H9 (cell line): ENCODE measurements around the gene GATD1. TPM values are rescaled to one million over a fixed set of nuclear protein-coding genes. Genes with fewer than 3 reads are reported as not detected.

ENCODE experiments used
- DNase-seq: peaks from one replicate; pipeline ENCODE4 v3.0.0-alpha.2; 2017
- H2AFZ ChIP-seq: one replicate; pipeline ENCODE4 v1.6.1; 2013; ENCODE audit warnings: mild to moderate bottlenecking, low read length, control low read depth, moderate library complexity
- H2AK5ac ChIP-seq: 2 replicates; pipeline ENCODE4 v1.6.1; 2013; ENCODE audit warnings: low read length, control low read depth, mixed read lengths; ENCODE audit not compliant: insufficient read length
- H2BK120ac ChIP-seq: one replicate; pipeline ENCODE4 v1.6.1; 2013; ENCODE audit warnings: low read depth, mild to moderate bottlenecking, low read length, control low read depth, inconsistent platforms; ENCODE audit not compliant: poor library complexity, severe bottlenecking
- H2BK12ac ChIP-seq: 2 replicates; pipeline ENCODE4 v1.6.1; 2013; ENCODE audit warnings: low read length, control low read depth, mixed read lengths, low read depth; ENCODE audit not compliant: insufficient read length
- H2BK15ac ChIP-seq: 2 replicates; pipeline ENCODE4 v1.6.1; 2013; ENCODE audit warnings: low read depth, low read length, control low read depth
- H2BK20ac ChIP-seq: one replicate; pipeline ENCODE4 v1.6.1; 2013; ENCODE audit warnings: low read depth, mild to moderate bottlenecking, low read length, control low read depth, inconsistent platforms; ENCODE audit not compliant: poor library complexity, severe bottlenecking
- H2BK5ac ChIP-seq: 2 replicates; pipeline ENCODE4 v1.6.1; 2013; ENCODE audit warnings: low read length, control low read depth, mixed read lengths; ENCODE audit not compliant: insufficient read length
- H3K14ac ChIP-seq: 2 replicates; pipeline ENCODE4 v1.6.1; 2013; ENCODE audit warnings: low read length, control low read depth; ENCODE audit not compliant: insufficient read depth
- H3K18ac ChIP-seq: 2 replicates; pipeline ENCODE4 v1.6.1; 2013; ENCODE audit warnings: low read depth, mild to moderate bottlenecking, mixed read lengths, low read length, control low read depth; ENCODE audit not compliant: insufficient read length
- H3K23ac ChIP-seq: 2 replicates; pipeline ENCODE4 v1.6.1; 2013; ENCODE audit warnings: low read length, control low read depth, mixed read lengths, low read depth; ENCODE audit not compliant: insufficient read length
- H3K23me2 ChIP-seq: 2 replicates; pipeline ENCODE4 v1.6.1; 2013; ENCODE audit warnings: low read depth, mild to moderate bottlenecking, mixed read lengths, low read length, control low read depth; ENCODE audit not compliant: insufficient read length, poor library complexity, severe bottlenecking
- H3K27ac ChIP-seq: 2 replicates; pipeline ENCODE4 v1.5.1; 2013; ENCODE audit warnings: low read length, control low read depth, mixed read lengths, low read depth; ENCODE audit not compliant: insufficient read length
- H3K27me3 ChIP-seq: 2 replicates; pipeline ENCODE4 v1.6.1; 2013; ENCODE audit warnings: low read length, control low read depth, inconsistent platforms; ENCODE audit not compliant: insufficient read depth
- H3K4ac ChIP-seq: 2 replicates; pipeline ENCODE4 v1.6.1; 2013; ENCODE audit warnings: low read depth, mild to moderate bottlenecking, control low read depth, inconsistent platforms, low read length, moderate library complexity
- H3K4me1 ChIP-seq: 2 replicates; pipeline ENCODE4 v1.6.1; 2013; ENCODE audit warnings: low read length, control low read depth, inconsistent platforms; ENCODE audit not compliant: insufficient read depth
- H3K4me2 ChIP-seq: 2 replicates; pipeline ENCODE4 v1.6.1; 2013; ENCODE audit warnings: low read length, control low read depth, mixed read lengths; ENCODE audit not compliant: insufficient read length, insufficient read depth
- H3K56ac ChIP-seq: 2 replicates; pipeline ENCODE4 v1.6.1; 2013; ENCODE audit warnings: low read depth, mild to moderate bottlenecking, mixed read lengths, low read length, control low read depth; ENCODE audit not compliant: insufficient read length
- H3K79me1 ChIP-seq: 2 replicates; pipeline ENCODE4 v1.6.1; 2013; ENCODE audit warnings: low read depth, mild to moderate bottlenecking, moderate library complexity, low read length, control low read depth, inconsistent platforms; ENCODE audit not compliant: insufficient read depth, poor library complexity, severe bottlenecking
- H3K79me2 ChIP-seq: 2 replicates; pipeline ENCODE4 v1.6.1; 2013; ENCODE audit warnings: low read length, control low read depth, inconsistent platforms; ENCODE audit not compliant: insufficient read depth
- H3K9ac ChIP-seq: 2 replicates; pipeline ENCODE4 v1.6.1; 2013; ENCODE audit warnings: low read length, control low read depth, mixed read lengths; ENCODE audit not compliant: insufficient read length; ENCODE audit errors: extremely low read depth
- H3K9me3 ChIP-seq: one replicate; pipeline ENCODE4 v1.6.1; 2013; ENCODE audit warnings: low read depth, low read length, inconsistent platforms; ENCODE audit not compliant: control insufficient read depth
- H3T11ph ChIP-seq: one replicate; pipeline ENCODE4 v1.6.1; 2013; ENCODE audit warnings: mild to moderate bottlenecking, low read length, control low read depth, inconsistent platforms
- H4K20me1 ChIP-seq: one replicate; pipeline ENCODE4 v1.6.1; 2013; ENCODE audit not compliant: control insufficient read depth, insufficient read length, insufficient read depth
- H4K5ac ChIP-seq: 2 replicates; pipeline ENCODE4 v1.6.1; 2013; ENCODE audit warnings: low read depth, mild to moderate bottlenecking, mixed read lengths, low read length, control low read depth; ENCODE audit not compliant: insufficient read length
- H4K8ac ChIP-seq: replicated peaks from 2 replicates; pipeline ENCODE4 v1.6.1; 2013; ENCODE audit warnings: low read length, control low read depth, mixed read lengths, low read depth; ENCODE audit not compliant: insufficient read length
- H4K91ac ChIP-seq: 2 replicates; pipeline ENCODE4 v1.6.1; 2013; ENCODE audit warnings: low read depth, mild to moderate bottlenecking, moderate library complexity, mixed read lengths, low read length, control low read depth; ENCODE audit not compliant: insufficient read length
- H3K27ac Mint-ChIP-seq, 3 experiments: 2 replicates in 2 of 3; 3 replicates in 1 of 3; pipeline ENCODE4 v1.8.0; 2020 to 2021; ENCODE audit warnings: mixed read lengths in 3 of 3, mild to moderate bottlenecking in 1 of 3, moderate library complexity in 1 of 3
- H3K27me3 Mint-ChIP-seq: 2 replicates; pipeline ENCODE4 v1.8.0; 2021; ENCODE audit warnings: low read depth, mild to moderate bottlenecking, moderate library complexity, mixed read lengths
- H3K36me3 Mint-ChIP-seq, 3 experiments: 2 replicates in 2 of 3; 3 replicates in 1 of 3; pipeline ENCODE4 v1.8.0; 2020 to 2021; ENCODE audit warnings: low read depth in 3 of 3, mixed read lengths in 3 of 3; ENCODE audit not compliant: insufficient read depth in 1 of 3
- H3K4me1 Mint-ChIP-seq, 2 experiments: 2 replicates each; pipeline ENCODE4 v1.8.0; 2020; ENCODE audit warnings: mixed read lengths in 2 of 2
- H3K4me3 Mint-ChIP-seq, 2 experiments: 2 replicates in 1 of 2; 3 replicates in 1 of 2; pipeline ENCODE4 v1.8.0; 2020 to 2021; ENCODE audit warnings: mild to moderate bottlenecking in 2 of 2, mixed read lengths in 2 of 2, moderate library complexity in 1 of 2
- H3K9me3 Mint-ChIP-seq, 2 experiments: 2 replicates in 1 of 2; 3 replicates in 1 of 2; pipeline ENCODE4 v1.8.0; 2020; ENCODE audit warnings: mild to moderate bottlenecking in 2 of 2, mixed read lengths in 2 of 2, moderate library complexity in 1 of 2
- CTCF ChIP-seq: fragments of 200-600 bp; sonication (generic); conservative IDR thresholded peaks from 3 replicates; pipeline ENCODE4 v1.8.0; 2021; ENCODE audit warnings: antibody characterized with exemption, mild to moderate bottlenecking
- WGBS: extraction: QIAGEN DNeasy Blood & Tissue Kit; methylation state at CpG from one replicate; pipeline ENCODE4 v1.1.7; 2013; ENCODE audit warnings: missing lambda C conversion rate, low lambda C conversion rate, mixed read lengths; ENCODE audit not compliant: insufficient read length; ENCODE audit errors: extremely low coverage; 5-methylcytosine and 5-hydroxymethylcytosine counted together
- total RNA-seq: library from RNA; stranded (reverse); gene quantifications from 2 replicates; pipeline ENCODE4 v1.2.1, GENCODE V29; 2021

Gene GATD1
- total RNA-seq, 1 experiment from 2014 or later, result 60.0 TPM

- Histone ChIP-seq H3K4me1 (no peaks in the 10 kb centered on the region), H2AFZ (no peak overlapping the region), H4K20me1 (no peaks in the 10 kb centered on the region), H4K5ac (no peak overlapping the region), H3K9ac (no peak overlapping the region), H4K8ac (no peak overlapping the region), H3K14ac (no peak overlapping the region), H3T11ph (no peak overlapping the region), H3K27ac (no peak overlapping the region), H2BK15ac (no peak overlapping the region), H3K79me1 (no peaks in the 10 kb centered on the region), H3K27me3 (no peaks in the 10 kb centered on the region), H3K23me2 (peaks cover 7% of the 10 kb centered on the region), H3K18ac (no peak overlapping the region), H3K4ac (no peak overlapping the region), H2BK120ac (no peak overlapping the region), H2BK12ac (no peak overlapping the region), H2AK5ac (no peak overlapping the region), H3K4me2 (no peak overlapping the region), H3K79me2 (no peaks in the 10 kb centered on the region), H3K56ac (no peak overlapping the region), H2BK5ac (no peak overlapping the region), H3K9me3 (no peaks in the 10 kb centered on the region), H3K23ac (no peak overlapping the region), H2BK20ac (no peak overlapping the region), H4K91ac (no peak overlapping the region)
- no CpG with 5 or more reads among the region's 8 CpGs for WGBS
- H3K27ac Mint-ChIP-seq, result no peak overlapping the region
- peak overlapping the region in 1 of 2 experiments; percentile 55; a peak in 1 of 5 replicates for H3K4me3 Mint-ChIP-seq
- peaks cover 5 to 25% of the 10 kb centered on the region in 2 experiments; a peak in 3 of 4 replicates for H3K4me1 Mint-ChIP-seq
- H3K9me3 Mint-ChIP-seq, result no peaks in the 10 kb centered on the region
- peak; percentile 70 for TF ChIP-seq CTCF
- peak; percentile 38 for DNase-seq
- H3K27me3 Mint-ChIP-seq, result no peaks in the 10 kb centered on the region
- peaks cover 0 to 8% (median 0%) of the 10 kb centered on the region in 3 experiments; a peak in 3 of 7 replicates for H3K36me3 Mint-ChIP-seq
Measured at GRCh38 chr11:723120-723883, 54.0 kb downstream of the GATD1 start.
